HepG2 (cell line): ENCODE measurements around the gene ZNF667. TPM values are rescaled to one million over a fixed set of nuclear protein-coding genes. Genes with fewer than 3 reads are reported as not detected.
A peak's percentile ranks its signal among the peaks of the same experiment; 100 is the strongest.

ENCODE experiments used
- CBX1 ChIP-seq: IDR thresholded peaks from one replicate; pipeline ENCODE4 v1.6.1; 2016; ENCODE audit warnings: antibody characterized with exemption, low read depth
- DNMT3B ChIP-seq: conservative IDR thresholded peaks from 2 replicates; pipeline ENCODE4 v1.6.1; 2016; ENCODE audit warnings: missing biosample characterization, control low read depth
- GABPA ChIP-seq, 2 experiments: IDR thresholded peaks; 2 replicates each; pipeline ENCODE4 v1.6.1; 2011 to 2016; ENCODE audit warnings: low read depth in 2 of 2, low read length in 1 of 2, missing biosample characterization in 1 of 2, missing genetic modification characterization in 1 of 2
- IKZF1 ChIP-seq: fragments of 450-650 bp; IDR thresholded peaks from 2 replicates; pipeline ENCODE4 v1.7.1; 2016
- ISL2 ChIP-seq: sonication (generic); formaldehyde crosslinking; IDR thresholded peaks from 2 replicates; pipeline ENCODE4 v1.5.0; 2020; ENCODE audit warnings: missing genetic modification reagents
- MED1 ChIP-seq: sonication (generic); formaldehyde crosslinking; IDR thresholded peaks from 2 replicates; pipeline ENCODE4 v1.4.0; 2020; ENCODE audit warnings: missing genetic modification reagents
- MXD4 ChIP-seq: IDR thresholded peaks from 2 replicates; pipeline ENCODE4 v1.6.1; 2016; ENCODE audit warnings: mild to moderate bottlenecking, missing biosample characterization, missing genetic modification reagents
- NPAS2 ChIP-seq: sonication (generic); formaldehyde crosslinking; IDR thresholded peaks from 2 replicates; pipeline ENCODE4 v1.8.0; 2022; ENCODE audit warnings: mild to moderate bottlenecking, missing genetic modification reagents, borderline replicate concordance
- NR2F1 ChIP-seq, 2 experiments: fragments of 450-650 bp in 1 of 2; formaldehyde crosslinking in 1 of 2; IDR thresholded peaks; 2 replicates each; pipeline versions ENCODE4 v1.5.0 to v1.6.1; 2016 to 2020; ENCODE audit warnings: mild to moderate bottlenecking in 1 of 2, missing compliant biosample characterization in 1 of 2, missing genetic modification reagents in 1 of 2, moderate library complexity in 1 of 2
- RFX1 ChIP-seq: fragments of 450-650 bp; IDR thresholded peaks from 2 replicates; pipeline ENCODE4 v1.6.1; 2017
- SIN3B ChIP-seq: fragments of 150-350 bp; IDR thresholded peaks from 2 replicates; pipeline ENCODE4 v1.6.1; 2014; ENCODE audit warnings: low read length
- SOX5 ChIP-seq: IDR thresholded peaks from 2 replicates; pipeline ENCODE4 v1.6.1; 2016; ENCODE audit warnings: borderline replicate concordance
- ZC3H4 ChIP-seq: sonication (generic); formaldehyde crosslinking; IDR thresholded peaks from 2 replicates; pipeline ENCODE4 v1.4.0; 2020; ENCODE audit warnings: missing genetic modification reagents, borderline replicate concordance
- ZNF124 ChIP-seq: sonication (generic); formaldehyde crosslinking; IDR thresholded peaks from 2 replicates; pipeline ENCODE4 v1.4.0; 2020; ENCODE audit warnings: missing genetic modification reagents
- ZNF160 ChIP-seq: sonication (generic); formaldehyde crosslinking; IDR thresholded peaks from 2 replicates; pipeline ENCODE4 v1.8.0; 2022; ENCODE audit warnings: mild to moderate bottlenecking, inconsistent platforms, missing genetic modification reagents
- ZNF24 ChIP-seq: fragments of 450-650 bp; IDR thresholded peaks from 2 replicates; pipeline ENCODE4 v1.6.1; 2017; ENCODE audit warnings: antibody characterized with exemption, mild to moderate bottlenecking
- ZNF335 ChIP-seq: sonication (generic); formaldehyde crosslinking; IDR thresholded peaks from 2 replicates; pipeline ENCODE4 v1.4.0; 2020; ENCODE audit warnings: missing genetic modification reagents
- ZNF543 ChIP-seq: sonication (generic); formaldehyde crosslinking; IDR thresholded peaks from 2 replicates; pipeline ENCODE4 v1.4.0; 2020; ENCODE audit warnings: mild to moderate bottlenecking, missing genetic modification reagents
- ZNF547 ChIP-seq: sonication (generic); formaldehyde crosslinking; IDR thresholded peaks from 2 replicates; pipeline ENCODE4 v1.5.1; 2020; ENCODE audit warnings: mild to moderate bottlenecking, missing genetic modification reagents
- ZNF550 ChIP-seq: sonication (generic); formaldehyde crosslinking; IDR thresholded peaks from 2 replicates; pipeline ENCODE4 v1.4.0; 2020; ENCODE audit warnings: mild to moderate bottlenecking, missing genetic modification reagents, borderline replicate concordance
- ZNF766 ChIP-seq: sonication (generic); formaldehyde crosslinking; IDR thresholded peaks from 2 replicates; pipeline ENCODE4 v1.5.0; 2020; ENCODE audit warnings: missing genetic modification reagents, borderline replicate concordance
- ZNF83 ChIP-seq: sonication (generic); formaldehyde crosslinking; IDR thresholded peaks from 2 replicates; pipeline ENCODE4 v1.4.0; 2020; ENCODE audit warnings: missing genetic modification reagents, mild to moderate bottlenecking, borderline replicate concordance
- polyA plus RNA-seq, 8 experiments: library from polyadenylated mRNA; depleted of rRNA in 3 of 8; stranded (reverse) in 7 of 8; unstranded in 1 of 8; fragments of >200 nt; fragmentation: Illumina TruSeq in 4 of 8; extraction: Trizol in 4 of 8; gene quantifications; 2 replicates each; pipeline versions ENCODE4 v1.2.1 to v1.2.3, GENCODE V29; 2011 to 2016; ENCODE audit warnings: low read depth in 4 of 8, missing spikeins in 1 of 8, mixed read lengths in 1 of 8; ENCODE audit not compliant: insufficient read depth in 1 of 8
- total RNA-seq, 5 experiments: library from RNA; depleted of rRNA; stranded (reverse); fragments of >200 nt; fragmentation: Illumina TruSeq; extraction: Trizol; gene quantifications; 2 replicates each; pipeline ENCODE4 v1.2.3, GENCODE V29; 2016; ENCODE audit warnings: low read depth in 1 of 5
- TF ChIP-seq, protein P1 (sequence below): IDR thresholded peaks from 2 replicates; pipeline ENCODE4 v1.6.1; 2012; ENCODE audit warnings: low read depth, low read length, improper control_type of control experiment
- TF ChIP-seq, protein P2 (sequence below): sonication (generic); formaldehyde crosslinking; IDR thresholded peaks from 2 replicates; pipeline ENCODE4 v1.4.0; 2020; ENCODE audit warnings: missing genetic modification reagents
- TF ChIP-seq, protein P3 (sequence below): sonication (generic); formaldehyde crosslinking; IDR thresholded peaks from 2 replicates; pipeline ENCODE4 v1.5.0; 2020; ENCODE audit warnings: mild to moderate bottlenecking, missing genetic modification reagents, borderline replicate concordance

ZNF667 gene
- total and polyA plus RNA-seq, 2 of the 13 experiments (the other 11 are each of a cell fraction or from before 2014, with no cell fraction given) = not detected

DNA sequence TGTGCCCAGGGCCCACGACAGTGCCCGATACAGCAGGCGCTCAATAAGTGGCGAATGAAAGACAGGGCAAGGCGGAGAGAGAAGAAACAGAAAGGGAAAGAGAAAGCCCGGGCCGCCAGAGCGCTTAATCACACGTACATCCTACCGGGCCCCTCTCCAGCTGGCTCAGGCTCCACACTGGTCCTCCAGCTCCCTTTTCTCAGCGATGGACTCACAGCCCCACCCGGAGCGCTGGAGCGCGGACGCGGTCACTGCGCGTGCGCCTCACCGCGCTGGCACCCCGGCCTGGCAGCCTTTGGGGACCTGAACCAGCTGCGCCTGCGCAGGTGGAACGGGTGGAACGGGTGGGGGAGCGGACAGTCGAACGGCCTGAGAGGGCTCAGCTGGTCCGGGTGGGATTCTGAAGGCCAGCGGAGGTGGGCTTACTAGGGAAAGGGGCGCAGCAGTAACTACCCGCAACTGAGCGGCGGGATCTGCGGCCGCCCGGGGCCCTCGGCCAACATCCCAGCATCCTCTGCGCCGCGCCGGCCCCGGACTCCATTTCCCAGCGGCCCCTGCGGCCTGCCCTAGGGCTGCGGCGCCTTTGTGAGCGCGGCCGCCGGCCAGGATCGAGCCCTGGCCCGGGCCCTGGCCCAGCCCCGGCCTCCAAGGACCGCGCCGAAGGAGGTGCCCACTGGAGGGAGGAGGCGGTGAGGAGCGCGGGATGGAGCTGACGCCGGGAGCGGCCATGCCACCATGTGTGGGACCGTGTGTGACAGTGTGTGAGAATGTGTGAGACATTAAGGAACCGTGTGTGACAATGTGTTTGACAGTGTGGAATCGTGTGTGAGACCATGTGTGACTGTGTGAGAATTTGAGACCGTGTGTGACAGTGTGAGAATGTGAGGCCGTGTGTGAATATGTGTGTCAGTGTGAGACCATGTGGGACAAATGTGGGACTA lies 73.1 kb downstream of the ZNF667 start, which contains the start of gene ZNF583 (continued):
- no peak for TF ChIP-seq SOX5
- no peak for TF ChIP-seq NR2F1 (CRISPR knock-in tag; IDR thresholded peaks at IDR 0.05)
- peak; percentile 40 for TF ChIP-seq CBX1
- no peak for TF ChIP-seq GABPA (IDR thresholded peaks at IDR 0.05; ENCODE audit: low read depth, low read length)
- peak; percentile 41 for TF ChIP-seq GABPA (CRISPR knock-in tag; IDR thresholded peaks at IDR 0.05; ENCODE audit: low read depth)
- peak; percentile 40; the same call in 1 of the 2 replicates for TF ChIP-seq ZNF543
- no peak for TF ChIP-seq ZNF83 (CRISPR knock-in tag)
- no peak for TF ChIP-seq ZNF124 (CRISPR knock-in tag)
- no peak for TF ChIP-seq ZC3H4 (CRISPR knock-in tag)
- no peak for TF ChIP-seq IKZF1
- TF ChIP-seq DNMT3B (CRISPR knock-in tag) = no peak
- no peak for TF ChIP-seq ZNF550 (CRISPR knock-in tag)
- peak; percentile 32; the same call in 1 of the 2 replicates for TF ChIP-seq MED1 (CRISPR knock-in tag)
- no peak for TF ChIP-seq NPAS2 (CRISPR knock-in tag)
- TF ChIP-seq, protein P1, sequence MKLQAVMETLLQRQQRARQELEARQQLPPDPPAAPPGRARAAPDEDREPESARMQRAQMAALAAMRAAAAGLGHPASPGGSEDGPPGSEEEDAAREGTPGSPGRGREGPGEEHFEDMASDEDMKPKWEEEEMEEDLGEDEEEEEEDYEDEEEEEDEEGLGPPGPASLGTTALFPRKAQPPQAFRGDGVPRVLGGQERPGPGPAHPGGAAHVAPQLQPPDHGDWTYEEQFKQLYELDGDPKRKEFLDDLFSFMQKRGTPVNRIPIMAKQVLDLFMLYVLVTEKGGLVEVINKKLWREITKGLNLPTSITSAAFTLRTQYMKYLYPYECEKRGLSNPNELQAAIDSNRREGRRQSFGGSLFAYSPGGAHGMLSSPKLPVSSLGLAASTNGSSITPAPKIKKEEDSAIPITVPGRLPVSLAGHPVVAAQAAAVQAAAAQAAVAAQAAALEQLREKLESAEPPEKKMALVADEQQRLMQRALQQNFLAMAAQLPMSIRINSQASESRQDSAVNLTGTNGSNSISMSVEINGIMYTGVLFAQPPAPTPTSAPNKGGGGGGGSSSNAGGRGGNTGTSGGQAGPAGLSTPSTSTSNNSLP = no peak
- TF ChIP-seq ZNF766 = 0 out of 2 replicates have a peak, but pooled peaks have one; percentile 43
- TF ChIP-seq SIN3B = no peak
- TF ChIP-seq, protein P2, sequence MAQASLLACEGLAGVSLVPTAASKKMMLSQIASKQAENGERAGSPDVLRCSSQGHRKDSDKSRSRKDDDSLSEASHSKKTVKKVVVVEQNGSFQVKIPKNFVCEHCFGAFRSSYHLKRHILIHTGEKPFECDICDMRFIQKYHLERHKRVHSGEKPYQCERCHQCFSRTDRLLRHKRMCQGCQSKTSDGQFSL (CRISPR knock-in tag) = peak; percentile 90
- TF ChIP-seq, protein P3, sequence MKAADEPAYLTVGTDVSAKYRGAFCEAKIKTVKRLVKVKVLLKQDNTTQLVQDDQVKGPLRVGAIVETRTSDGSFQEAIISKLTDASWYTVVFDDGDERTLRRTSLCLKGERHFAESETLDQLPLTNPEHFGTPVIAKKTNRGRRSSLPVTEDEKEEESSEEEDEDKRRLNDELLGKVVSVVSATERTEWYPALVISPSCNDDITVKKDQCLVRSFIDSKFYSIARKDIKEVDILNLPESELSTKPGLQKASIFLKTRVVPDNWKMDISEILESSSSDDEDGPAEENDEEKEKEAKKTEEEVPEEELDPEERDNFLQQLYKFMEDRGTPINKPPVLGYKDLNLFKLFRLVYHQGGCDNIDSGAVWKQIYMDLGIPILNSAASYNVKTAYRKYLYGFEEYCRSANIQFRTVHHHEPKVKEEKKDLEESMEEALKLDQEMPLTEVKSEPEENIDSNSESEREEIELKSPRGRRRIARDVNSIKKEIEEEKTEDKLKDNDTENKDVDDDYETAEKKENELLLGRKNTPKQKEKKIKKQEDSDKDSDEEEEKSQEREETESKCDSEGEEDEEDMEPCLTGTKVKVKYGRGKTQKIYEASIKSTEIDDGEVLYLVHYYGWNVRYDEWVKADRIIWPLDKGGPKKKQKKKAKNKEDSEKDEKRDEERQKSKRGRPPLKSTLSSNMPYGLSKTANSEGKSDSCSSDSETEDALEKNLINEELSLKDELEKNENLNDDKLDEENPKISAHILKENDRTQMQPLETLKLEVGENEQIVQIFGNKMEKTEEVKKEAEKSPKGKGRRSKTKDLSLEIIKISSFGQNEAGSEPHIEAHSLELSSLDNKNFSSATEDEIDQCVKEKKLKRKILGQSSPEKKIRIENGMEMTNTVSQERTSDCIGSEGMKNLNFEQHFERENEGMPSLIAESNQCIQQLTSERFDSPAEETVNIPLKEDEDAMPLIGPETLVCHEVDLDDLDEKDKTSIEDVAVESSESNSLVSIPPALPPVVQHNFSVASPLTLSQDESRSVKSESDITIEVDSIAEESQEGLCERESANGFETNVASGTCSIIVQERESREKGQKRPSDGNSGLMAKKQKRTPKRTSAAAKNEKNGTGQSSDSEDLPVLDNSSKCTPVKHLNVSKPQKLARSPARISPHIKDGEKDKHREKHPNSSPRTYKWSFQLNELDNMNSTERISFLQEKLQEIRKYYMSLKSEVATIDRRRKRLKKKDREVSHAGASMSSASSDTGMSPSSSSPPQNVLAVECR (CRISPR knock-in tag) = peak; percentile 75; the same call in 1 of the 2 replicates
- no peak; the same call in 1 of the 2 replicates for TF ChIP-seq ISL2 (CRISPR knock-in tag)
- TF ChIP-seq ZNF24 = no peak
- TF ChIP-seq RFX1 = no peak
- peak; percentile 97 for TF ChIP-seq ZNF335 (CRISPR knock-in tag)
- peak; percentile 58; the same call in 1 of the 2 replicates for TF ChIP-seq ZNF160 (CRISPR knock-in tag)
- 0 out of 2 replicates have a peak, but pooled peaks have one; percentile 20 for TF ChIP-seq MXD4 (CRISPR knock-in tag)
- TF ChIP-seq ZNF547 = no peak
